Measurements from ENCODE around the gene GREM1. TPM values are rescaled to one million over a fixed set of nuclear protein-coding genes. Genes with fewer than 3 reads are reported as not detected.

The GREM1 gene
- total and polyA plus RNA-seq, 2 experiments from 2014 or later = 0.27 to 1.0 TPM

DNA sequence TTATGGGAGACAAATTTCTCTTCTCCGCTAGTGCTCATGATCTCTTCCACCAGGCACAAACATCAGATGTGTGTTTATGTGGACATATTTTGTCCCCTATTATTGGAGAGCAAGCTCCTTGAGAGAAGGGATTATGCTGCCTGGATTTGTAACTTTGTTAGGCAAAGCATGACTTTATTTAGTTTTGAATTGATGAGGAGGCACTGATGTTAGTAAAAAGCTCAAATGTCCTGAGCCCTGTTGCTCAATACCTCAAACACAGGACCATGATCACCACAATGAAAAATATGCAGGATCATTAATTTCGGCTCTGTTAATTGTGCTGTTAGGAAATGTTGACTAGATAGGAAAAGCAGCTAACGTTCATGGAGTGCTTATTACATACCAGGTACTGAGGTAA lies 47.2 kb upstream of the GREM1 start:
- H3K4me2 ChIP-seq = 0 out of 2 replicates have a peak overlapping the region, but pooled peaks have one; percentile 41
- Mint-ChIP-seq H3K27ac (no peak overlapping the region), H3K36me3 (ENCODE audit: low read depth) (no peaks in the 10 kb centered on the region; the same call in 2 of the 3 replicates), H3K27me3 (ENCODE audit: insufficient read depth, low read depth, poor library complexity) (peaks cover 4% of the 10 kb centered on the region), H3K9me3 (no peaks in the 10 kb centered on the region), H3K4me1 (peaks cover 30% of the 10 kb centered on the region), H3K4me3 (no peak overlapping the region)
- H3K4me3 ChIP-seq = no peak overlapping the region
- H3K27me3 ChIP-seq (ENCODE audit: insufficient read depth) = no peaks in the 10 kb centered on the region
- DNase-seq (ENCODE audit: low spot score) (no peak), ATAC-seq (no peak)
- TF ChIP-seq NANOG (IDR thresholded peaks at IDR 0.05; ENCODE audit: borderline replicate concordance) = no peak
- TF ChIP-seq EZH2phosphoT487 (IDR thresholded peaks at IDR 0.05; ENCODE audit: unreplicated experiment) = no peak
- TF ChIP-seq, protein P1, sequence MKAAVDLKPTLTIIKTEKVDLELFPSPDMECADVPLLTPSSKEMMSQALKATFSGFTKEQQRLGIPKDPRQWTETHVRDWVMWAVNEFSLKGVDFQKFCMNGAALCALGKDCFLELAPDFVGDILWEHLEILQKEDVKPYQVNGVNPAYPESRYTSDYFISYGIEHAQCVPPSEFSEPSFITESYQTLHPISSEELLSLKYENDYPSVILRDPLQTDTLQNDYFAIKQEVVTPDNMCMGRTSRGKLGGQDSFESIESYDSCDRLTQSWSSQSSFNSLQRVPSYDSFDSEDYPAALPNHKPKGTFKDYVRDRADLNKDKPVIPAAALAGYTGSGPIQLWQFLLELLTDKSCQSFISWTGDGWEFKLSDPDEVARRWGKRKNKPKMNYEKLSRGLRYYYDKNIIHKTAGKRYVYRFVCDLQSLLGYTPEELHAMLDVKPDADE (IDR thresholded peaks at IDR 0.05) = no peak
- TF ChIP-seq JUNB (IDR thresholded peaks at IDR 0.05; ENCODE audit: unreplicated experiment) = no peak
- no peak for TF ChIP-seq STAT1 (IDR thresholded peaks at IDR 0.05; ENCODE audit: unreplicated experiment)
- no peak for TF ChIP-seq ZNF114 (CRISPR knock-in tag; IDR thresholded peaks at IDR 0.05)
- no peak for TF ChIP-seq ZNF331 (CRISPR knock-in tag; IDR thresholded peaks at IDR 0.05; ENCODE audit: low read depth)
- no peak for TF ChIP-seq POLR2AphosphoS5 (IDR thresholded peaks at IDR 0.05; ENCODE audit: low read depth)
- no peak for TF ChIP-seq EZH2 (IDR thresholded peaks at IDR 0.05; ENCODE audit: low read depth, unreplicated experiment)
- TF ChIP-seq, protein P2, sequence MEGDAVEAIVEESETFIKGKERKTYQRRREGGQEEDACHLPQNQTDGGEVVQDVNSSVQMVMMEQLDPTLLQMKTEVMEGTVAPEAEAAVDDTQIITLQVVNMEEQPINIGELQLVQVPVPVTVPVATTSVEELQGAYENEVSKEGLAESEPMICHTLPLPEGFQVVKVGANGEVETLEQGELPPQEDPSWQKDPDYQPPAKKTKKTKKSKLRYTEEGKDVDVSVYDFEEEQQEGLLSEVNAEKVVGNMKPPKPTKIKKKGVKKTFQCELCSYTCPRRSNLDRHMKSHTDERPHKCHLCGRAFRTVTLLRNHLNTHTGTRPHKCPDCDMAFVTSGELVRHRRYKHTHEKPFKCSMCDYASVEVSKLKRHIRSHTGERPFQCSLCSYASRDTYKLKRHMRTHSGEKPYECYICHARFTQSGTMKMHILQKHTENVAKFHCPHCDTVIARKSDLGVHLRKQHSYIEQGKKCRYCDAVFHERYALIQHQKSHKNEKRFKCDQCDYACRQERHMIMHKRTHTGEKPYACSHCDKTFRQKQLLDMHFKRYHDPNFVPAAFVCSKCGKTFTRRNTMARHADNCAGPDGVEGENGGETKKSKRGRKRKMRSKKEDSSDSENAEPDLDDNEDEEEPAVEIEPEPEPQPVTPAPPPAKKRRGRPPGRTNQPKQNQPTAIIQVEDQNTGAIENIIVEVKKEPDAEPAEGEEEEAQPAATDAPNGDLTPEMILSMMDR (conservative IDR thresholded peaks at IDR 0.05; ENCODE audit: low read depth in 2 of 2) = no peak
- no peak for TF ChIP-seq CREB1 (CRISPR knock-in tag; IDR thresholded peaks at IDR 0.05; ENCODE audit: low read depth)
- TF ChIP-seq, protein P3, sequence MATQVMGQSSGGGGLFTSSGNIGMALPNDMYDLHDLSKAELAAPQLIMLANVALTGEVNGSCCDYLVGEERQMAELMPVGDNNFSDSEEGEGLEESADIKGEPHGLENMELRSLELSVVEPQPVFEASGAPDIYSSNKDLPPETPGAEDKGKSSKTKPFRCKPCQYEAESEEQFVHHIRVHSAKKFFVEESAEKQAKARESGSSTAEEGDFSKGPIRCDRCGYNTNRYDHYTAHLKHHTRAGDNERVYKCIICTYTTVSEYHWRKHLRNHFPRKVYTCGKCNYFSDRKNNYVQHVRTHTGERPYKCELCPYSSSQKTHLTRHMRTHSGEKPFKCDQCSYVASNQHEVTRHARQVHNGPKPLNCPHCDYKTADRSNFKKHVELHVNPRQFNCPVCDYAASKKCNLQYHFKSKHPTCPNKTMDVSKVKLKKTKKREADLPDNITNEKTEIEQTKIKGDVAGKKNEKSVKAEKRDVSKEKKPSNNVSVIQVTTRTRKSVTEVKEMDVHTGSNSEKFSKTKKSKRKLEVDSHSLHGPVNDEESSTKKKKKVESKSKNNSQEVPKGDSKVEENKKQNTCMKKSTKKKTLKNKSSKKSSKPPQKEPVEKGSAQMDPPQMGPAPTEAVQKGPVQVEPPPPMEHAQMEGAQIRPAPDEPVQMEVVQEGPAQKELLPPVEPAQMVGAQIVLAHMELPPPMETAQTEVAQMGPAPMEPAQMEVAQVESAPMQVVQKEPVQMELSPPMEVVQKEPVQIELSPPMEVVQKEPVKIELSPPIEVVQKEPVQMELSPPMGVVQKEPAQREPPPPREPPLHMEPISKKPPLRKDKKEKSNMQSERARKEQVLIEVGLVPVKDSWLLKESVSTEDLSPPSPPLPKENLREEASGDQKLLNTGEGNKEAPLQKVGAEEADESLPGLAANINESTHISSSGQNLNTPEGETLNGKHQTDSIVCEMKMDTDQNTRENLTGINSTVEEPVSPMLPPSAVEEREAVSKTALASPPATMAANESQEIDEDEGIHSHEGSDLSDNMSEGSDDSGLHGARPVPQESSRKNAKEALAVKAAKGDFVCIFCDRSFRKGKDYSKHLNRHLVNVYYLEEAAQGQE (IDR thresholded peaks at IDR 0.05; ENCODE audit: unreplicated experiment) = no peak
- TF ChIP-seq, protein P4, sequence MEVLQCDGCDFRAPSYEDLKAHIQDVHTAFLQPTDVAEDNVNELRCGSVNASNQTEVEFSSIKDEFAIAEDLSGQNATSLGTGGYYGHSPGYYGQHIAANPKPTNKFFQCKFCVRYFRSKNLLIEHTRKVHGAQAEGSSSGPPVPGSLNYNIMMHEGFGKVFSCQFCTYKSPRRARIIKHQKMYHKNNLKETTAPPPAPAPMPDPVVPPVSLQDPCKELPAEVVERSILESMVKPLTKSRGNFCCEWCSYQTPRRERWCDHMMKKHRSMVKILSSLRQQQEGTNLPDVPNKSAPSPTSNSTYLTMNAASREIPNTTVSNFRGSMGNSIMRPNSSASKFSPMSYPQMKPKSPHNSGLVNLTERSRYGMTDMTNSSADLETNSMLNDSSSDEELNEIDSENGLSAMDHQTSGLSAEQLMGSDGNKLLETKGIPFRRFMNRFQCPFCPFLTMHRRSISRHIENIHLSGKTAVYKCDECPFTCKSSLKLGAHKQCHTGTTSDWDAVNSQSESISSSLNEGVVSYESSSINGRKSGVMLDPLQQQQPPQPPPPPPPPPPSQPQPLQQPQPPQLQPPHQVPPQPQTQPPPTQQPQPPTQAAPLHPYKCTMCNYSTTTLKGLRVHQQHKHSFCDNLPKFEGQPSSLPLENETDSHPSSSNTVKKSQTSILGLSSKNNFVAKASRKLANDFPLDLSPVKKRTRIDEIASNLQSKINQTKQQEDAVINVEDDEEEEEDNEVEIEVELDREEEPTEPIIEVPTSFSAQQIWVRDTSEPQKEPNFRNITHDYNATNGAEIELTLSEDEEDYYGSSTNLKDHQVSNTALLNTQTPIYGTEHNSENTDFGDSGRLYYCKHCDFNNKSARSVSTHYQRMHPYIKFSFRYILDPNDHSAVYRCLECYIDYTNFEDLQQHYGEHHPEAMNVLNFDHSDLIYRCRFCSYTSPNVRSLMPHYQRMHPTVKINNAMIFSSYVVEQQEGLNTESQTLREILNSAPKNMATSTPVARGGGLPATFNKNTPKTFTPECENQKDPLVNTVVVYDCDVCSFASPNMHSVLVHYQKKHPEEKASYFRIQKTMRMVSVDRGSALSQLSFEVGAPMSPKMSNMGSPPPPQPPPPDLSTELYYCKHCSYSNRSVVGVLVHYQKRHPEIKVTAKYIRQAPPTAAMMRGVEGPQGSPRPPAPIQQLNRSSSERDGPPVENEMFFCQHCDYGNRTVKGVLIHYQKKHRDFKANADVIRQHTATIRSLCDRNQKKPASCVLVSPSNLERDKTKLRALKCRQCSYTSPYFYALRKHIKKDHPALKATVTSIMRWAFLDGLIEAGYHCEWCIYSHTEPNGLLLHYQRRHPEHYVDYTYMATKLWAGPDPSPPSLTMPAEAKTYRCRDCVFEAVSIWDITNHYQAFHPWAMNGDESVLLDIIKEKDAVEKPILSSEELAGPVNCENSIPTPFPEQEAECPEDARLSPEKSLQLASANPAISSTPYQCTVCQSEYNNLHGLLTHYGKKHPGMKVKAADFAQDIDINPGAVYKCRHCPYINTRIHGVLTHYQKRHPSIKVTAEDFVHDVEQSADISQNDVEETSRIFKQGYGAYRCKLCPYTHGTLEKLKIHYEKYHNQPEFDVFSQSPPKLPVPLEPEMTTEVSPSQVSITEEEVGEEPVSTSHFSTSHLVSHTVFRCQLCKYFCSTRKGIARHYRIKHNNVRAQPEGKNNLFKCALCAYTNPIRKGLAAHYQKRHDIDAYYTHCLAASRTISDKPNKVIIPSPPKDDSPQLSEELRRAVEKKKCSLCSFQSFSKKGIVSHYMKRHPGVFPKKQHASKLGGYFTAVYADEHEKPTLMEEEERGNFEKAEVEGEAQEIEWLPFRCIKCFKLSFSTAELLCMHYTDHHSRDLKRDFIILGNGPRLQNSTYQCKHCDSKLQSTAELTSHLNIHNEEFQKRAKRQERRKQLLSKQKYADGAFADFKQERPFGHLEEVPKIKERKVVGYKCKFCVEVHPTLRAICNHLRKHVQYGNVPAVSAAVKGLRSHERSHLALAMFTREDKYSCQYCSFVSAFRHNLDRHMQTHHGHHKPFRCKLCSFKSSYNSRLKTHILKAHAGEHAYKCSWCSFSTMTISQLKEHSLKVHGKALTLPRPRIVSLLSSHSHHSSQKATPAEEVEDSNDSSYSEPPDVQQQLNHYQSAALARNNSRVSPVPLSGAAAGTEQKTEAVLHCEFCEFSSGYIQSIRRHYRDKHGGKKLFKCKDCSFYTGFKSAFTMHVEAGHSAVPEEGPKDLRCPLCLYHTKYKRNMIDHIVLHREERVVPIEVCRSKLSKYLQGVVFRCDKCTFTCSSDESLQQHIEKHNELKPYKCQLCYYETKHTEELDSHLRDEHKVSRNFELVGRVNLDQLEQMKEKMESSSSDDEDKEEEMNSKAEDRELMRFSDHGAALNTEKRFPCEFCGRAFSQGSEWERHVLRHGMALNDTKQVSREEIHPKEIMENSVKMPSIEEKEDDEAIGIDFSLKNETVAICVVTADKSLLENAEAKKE (CRISPR knock-in tag; IDR thresholded peaks at IDR 0.05) = no peak
- no peaks in the 10 kb centered on the region for H3K79me2 ChIP-seq (replicated peaks; ENCODE audit: insufficient read depth)
- H4K20me1 ChIP-seq (replicated peaks; ENCODE audit: insufficient read depth) = no peaks in the 10 kb centered on the region; the same call in 1 of the 2 replicates
- H3K36me3 ChIP-seq (ENCODE audit: insufficient read depth) = no peaks in the 10 kb centered on the region
- no peak overlapping the region for H3K27ac ChIP-seq (ENCODE audit: low read depth)
- H2AFZ ChIP-seq = no peak overlapping the region
- H3K9me2 ChIP-seq (ENCODE audit: insufficient read depth) = no peaks in the 10 kb centered on the region
- H3F3A ChIP-seq (replicated peaks; ENCODE audit: low read depth) = no peaks in the 10 kb centered on the region
- peaks cover 22% of the 10 kb centered on the region for H3K4me1 ChIP-seq (ENCODE audit: insufficient read depth)

All from GM23338 (cell line).